B cell (primary cell): ENCODE data around the gene ANKRD37. TPM values are rescaled to one million over a fixed set of nuclear protein-coding genes. Genes with fewer than 3 reads are reported as not detected.

ENCODE experiments used
- ATAC-seq: fragments of 200-7000 bp; cut with Tn5 transposase; one replicate; pipeline ENCODE4 v1.10.0; 2021; ENCODE audit warnings: low read depth, mild to moderate bottlenecking, moderate number of reproducible peaks, moderate library complexity
- CTCF ChIA-PET: fragments of 350-600 bp; sonication (Branson Sonifier 250); formaldehyde crosslinking; loops from one replicate; lab custom pipeline; 2021; ENCODE audit warnings: antibody characterized with exemption, inconsistent platforms; lab: Charles Lee
- POLR2A ChIA-PET: fragments of 350-600 bp; sonication (Branson Sonifier 250); formaldehyde crosslinking; loops from one replicate; lab custom pipeline; 2021; ENCODE audit warnings: antibody characterized with exemption; lab: Charles Lee
- DNase-seq: peaks from one replicate; pipeline ENCODE4 v3.0.0; 2013
- H2AFZ ChIP-seq: 2 replicates; pipeline ENCODE4 v1.6.1; 2012; ENCODE audit warnings: mild to moderate bottlenecking, low read depth, low read length; ENCODE audit not compliant: insufficient read depth, poor library complexity, severe bottlenecking
- H3K27ac ChIP-seq, 2 donors: 1 replicate in 1 of 2; 2 replicates in 1 of 2; pipeline ENCODE4 v1.5.1; 2012 to 2013; ENCODE audit warnings: low read length in 2 of 2, mild to moderate bottlenecking in 2 of 2, moderate library complexity in 1 of 2
- H3K27me3 ChIP-seq, 4 experiments: fragments of 200-600 bp in 1 of 4; sonication (generic) in 1 of 4; replicated peaks in 1 of 4; 1 replicate in 2 of 4; 2 replicates in 2 of 4; pipeline versions ENCODE4 v1.6.1 to v1.7.0; 2013 to 2016; ENCODE audit warnings: low read length in 3 of 4, mild to moderate bottlenecking in 2 of 4, mixed read lengths in 1 of 4, moderate library complexity in 1 of 4; ENCODE audit not compliant: insufficient read depth in 4 of 4, control insufficient read depth in 3 of 4; ENCODE audit errors: control extremely low read depth in 1 of 4
- H3K36me3 ChIP-seq, 2 experiments: replicated peaks in 1 of 2; 1 replicate in 1 of 2; 2 replicates in 1 of 2; pipeline versions ENCODE4 v1.6.1 to v1.7.1; 2013; ENCODE audit warnings: low read length in 1 of 2; ENCODE audit not compliant: insufficient read depth in 2 of 2, control insufficient read depth in 1 of 2; ENCODE audit errors: control extremely low read depth in 1 of 2, extremely low read depth in 1 of 2
- H3K4me1 ChIP-seq, 2 donors: fragments of 200-600 bp in 1 of 2; sonication (generic) in 1 of 2; 1 replicate in 1 of 2; 2 replicates in 1 of 2; pipeline versions ENCODE4 v1.5.1 to v1.6.1; 2013 to 2017; ENCODE audit warnings: low read length in 2 of 2; ENCODE audit not compliant: control insufficient read depth in 2 of 2, insufficient read depth in 2 of 2
- H3K4me2 ChIP-seq: replicated peaks from 2 replicates; pipeline ENCODE3; 2012; ENCODE audit warnings: mild to moderate bottlenecking, low read depth, low read length; ENCODE audit not compliant: poor library complexity, severe bottlenecking
- H3K4me3 ChIP-seq, 5 experiments: fragments of 200-600 bp in 1 of 5; sonication (generic) in 1 of 5; 1 replicate in 3 of 5; 2 replicates in 2 of 5; pipeline versions ENCODE4 v1.5.1 to v1.7.0; 2011 to 2016; ENCODE audit warnings: low read length in 4 of 5, mild to moderate bottlenecking in 4 of 5, low read depth in 2 of 5, control low read depth in 1 of 5, moderate library complexity in 1 of 5; ENCODE audit not compliant: insufficient read depth in 1 of 5; ENCODE audit errors: control extremely low read depth in 1 of 5, extremely low read depth in 1 of 5
- H3K79me2 ChIP-seq: fragments of 200-600 bp; sonication (generic); one replicate; pipeline ENCODE4 v1.6.0; 2016; ENCODE audit warnings: low read length; ENCODE audit not compliant: control insufficient read depth, insufficient read depth
- H3K9ac ChIP-seq: fragments of 200-600 bp; sonication (generic); 2 replicates; pipeline ENCODE4 v1.6.1; 2017; ENCODE audit warnings: mild to moderate bottlenecking, low read length, moderate library complexity
- H3K9me3 ChIP-seq, 3 donors: one replicate each; pipeline versions ENCODE4 v1.6.1 to v1.7.1; 2013; ENCODE audit warnings: low read length in 2 of 3; ENCODE audit not compliant: control insufficient read depth in 2 of 3, insufficient read depth in 1 of 3; ENCODE audit errors: control extremely low read depth in 1 of 3
- H4K20me1 ChIP-seq: 2 replicates; pipeline ENCODE4 v1.6.0; 2012; ENCODE audit warnings: mild to moderate bottlenecking, low read length; ENCODE audit not compliant: insufficient read depth, control insufficient read depth, poor library complexity, severe bottlenecking
- H3K27ac Mint-ChIP-seq: one replicate; pipeline ENCODE4 v1.8.0; 2021; ENCODE audit warnings: mixed read lengths
- H3K27me3 Mint-ChIP-seq: one replicate; pipeline ENCODE4 v1.8.0; 2021; ENCODE audit warnings: mixed read lengths
- H3K4me1 Mint-ChIP-seq: one replicate; pipeline ENCODE4 v1.8.0; 2021; ENCODE audit warnings: mixed read lengths
- H3K4me3 Mint-ChIP-seq: one replicate; pipeline ENCODE4 v1.8.0; 2021; ENCODE audit warnings: mixed read lengths
- H3K9me3 Mint-ChIP-seq: one replicate; pipeline ENCODE4 v1.8.0; 2022; ENCODE audit warnings: mixed read lengths; ENCODE audit not compliant: insufficient read depth
- EZH2 ChIP-seq: IDR thresholded peaks from 2 replicates; pipeline ENCODE4 v1.6.1; 2012; ENCODE audit warnings: borderline replicate concordance, low read depth, mild to moderate bottlenecking, moderate library complexity, low read length; ENCODE audit not compliant: insufficient read depth, poor library complexity, severe bottlenecking
- WGBS: methylation state at CpG from one replicate; pipeline ENCODE4 v1.1.5; 2013; ENCODE audit warnings: missing lambda C conversion rate; ENCODE audit not compliant: insufficient coverage; 5-methylcytosine and 5-hydroxymethylcytosine counted together
- intact Hi-C: fragments of 100-400 bp; cut with micrococcal nuclease; formaldehyde crosslinking; loops from one replicate; pipeline ENCODE4 v1.10.0; 2022
- polyA plus RNA-seq: library from polyadenylated mRNA; depleted of rRNA; stranded (reverse); fragments of >200 nt; gene quantifications from 2 replicates; pipeline ENCODE4 v1.2.3, GENCODE V29; 2012
- total RNA-seq, 2 donors: library from RNA; stranded (reverse); fragments of 120-200 nt in 1 of 2; gene quantifications; 1 replicate in 1 of 2; 2 replicates in 1 of 2; pipeline versions ENCODE4 v1.2.3 to v1.2.4, GENCODE V29; 2013 to 2022
- TF ChIP-seq, protein P1 (sequence below): fragments of 200-600 bp; IDR thresholded peaks from one replicate; pipeline ENCODE4 v1.8.0; 2022; ENCODE audit warnings: antibody characterized with exemption, mild to moderate bottlenecking

The ANKRD37 gene
- total and polyA plus RNA-seq, 2 donors (not counting 1 experiment from before 2014, with no cell fraction given): 29.6 to 30.6 TPM

DNA sequence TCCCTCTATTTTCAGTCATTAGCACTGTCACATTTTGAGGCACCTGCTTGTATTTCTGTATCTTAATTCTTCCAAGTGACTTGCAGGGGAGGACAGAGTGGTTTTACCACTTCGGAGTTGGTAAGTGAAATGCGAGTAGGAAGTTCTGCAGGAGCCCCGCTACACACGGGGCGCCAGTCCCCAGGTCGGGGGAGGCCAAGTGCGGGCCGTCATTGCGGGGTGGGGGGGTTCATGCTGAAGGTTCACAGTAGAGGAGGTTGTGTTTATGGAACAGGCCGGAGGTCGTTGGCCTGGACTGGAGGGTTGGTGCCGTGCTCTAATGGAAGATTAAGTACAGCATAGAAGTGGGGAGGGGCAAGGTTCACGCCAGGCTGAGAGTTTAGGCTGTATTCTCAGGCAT is 45.0 kb upstream of the ANKRD37 start:
- H3K27ac ChIP-seq: no peak overlapping the region
- Mint-ChIP-seq H3K27ac (no peak overlapping the region), H3K4me3 (no peak overlapping the region), H3K9me3 (no peaks in the 10 kb centered on the region), H3K4me1 (peaks cover 29% of the 10 kb centered on the region), H3K27me3 (no peaks in the 10 kb centered on the region)
- peaks cover 2 to 48% of the 10 kb centered on the region in 2 experiments for H3K36me3 ChIP-seq
- H4K20me1 ChIP-seq: no peaks in the 10 kb centered on the region
- intact Hi-C loops: no loop called here
- H3K4me1 ChIP-seq: peaks cover 12 to 24% of the 10 kb centered on the region in 2 donors
- no peaks in the 10 kb centered on the region for H3K9me3 ChIP-seq
- no peaks in the 10 kb centered on the region for H3K27me3 ChIP-seq
- no peak overlapping the region for H3K4me3 ChIP-seq
- no peak overlapping the region for H3K4me2 ChIP-seq
- TF ChIP-seq EZH2: no peak
- TF ChIP-seq, protein P1, sequence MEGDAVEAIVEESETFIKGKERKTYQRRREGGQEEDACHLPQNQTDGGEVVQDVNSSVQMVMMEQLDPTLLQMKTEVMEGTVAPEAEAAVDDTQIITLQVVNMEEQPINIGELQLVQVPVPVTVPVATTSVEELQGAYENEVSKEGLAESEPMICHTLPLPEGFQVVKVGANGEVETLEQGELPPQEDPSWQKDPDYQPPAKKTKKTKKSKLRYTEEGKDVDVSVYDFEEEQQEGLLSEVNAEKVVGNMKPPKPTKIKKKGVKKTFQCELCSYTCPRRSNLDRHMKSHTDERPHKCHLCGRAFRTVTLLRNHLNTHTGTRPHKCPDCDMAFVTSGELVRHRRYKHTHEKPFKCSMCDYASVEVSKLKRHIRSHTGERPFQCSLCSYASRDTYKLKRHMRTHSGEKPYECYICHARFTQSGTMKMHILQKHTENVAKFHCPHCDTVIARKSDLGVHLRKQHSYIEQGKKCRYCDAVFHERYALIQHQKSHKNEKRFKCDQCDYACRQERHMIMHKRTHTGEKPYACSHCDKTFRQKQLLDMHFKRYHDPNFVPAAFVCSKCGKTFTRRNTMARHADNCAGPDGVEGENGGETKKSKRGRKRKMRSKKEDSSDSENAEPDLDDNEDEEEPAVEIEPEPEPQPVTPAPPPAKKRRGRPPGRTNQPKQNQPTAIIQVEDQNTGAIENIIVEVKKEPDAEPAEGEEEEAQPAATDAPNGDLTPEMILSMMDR: no peak
- 97% methylated on average over 6 of the region's 13 CpGs for WGBS
- DNase-seq: no peak
- CTCF ChIA-PET: no interaction called here
- no peak overlapping the region for H2AFZ ChIP-seq
- POLR2A ChIA-PET: no interaction called here
- no peak for ATAC-seq
- peaks cover 7% of the 10 kb centered on the region for H3K79me2 ChIP-seq
- H3K9ac ChIP-seq: no peak overlapping the region

DNA sequence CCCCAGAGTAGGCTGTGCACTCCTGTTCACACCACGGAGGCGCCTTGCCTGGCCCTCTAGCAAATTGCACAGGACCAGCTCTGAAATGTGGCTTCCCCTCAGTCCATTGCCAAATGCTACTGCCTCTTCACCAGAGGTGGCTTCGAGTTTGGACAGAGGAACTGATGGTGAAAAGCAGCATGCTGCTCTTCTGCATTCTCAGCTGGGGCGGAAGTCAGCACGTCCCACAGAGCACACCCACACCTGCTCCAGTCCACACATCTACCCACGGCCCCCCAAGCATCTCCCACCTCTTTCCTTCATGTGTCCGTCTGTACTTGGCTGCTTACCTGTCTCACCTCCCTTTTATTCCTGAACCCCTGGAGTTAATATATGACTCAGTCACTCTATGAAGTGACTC is 44.4 kb upstream of the ANKRD37 start:
- Histone ChIP-seq H2AFZ (no peak overlapping the region), H3K27ac (no peak overlapping the region), H3K79me2 (peaks cover 7% of the 10 kb centered on the region), H3K36me3 (peaks cover 2 to 46% of the 10 kb centered on the region in 2 experiments), H3K9me3 (no peaks in the 10 kb centered on the region), H3K9ac (no peak overlapping the region), H3K4me3 (no peak overlapping the region), H3K4me1 (peaks cover 12 to 24% of the 10 kb centered on the region in 2 donors), H3K4me2 (no peak overlapping the region), H3K27me3 (no peaks in the 10 kb centered on the region), H4K20me1 (no peaks in the 10 kb centered on the region)
- TF ChIP-seq EZH2: no peak
- TF ChIP-seq, protein P1: no peak
- peaks cover 27% of the 10 kb centered on the region for H3K4me1 Mint-ChIP-seq
- H3K27me3 Mint-ChIP-seq: no peaks in the 10 kb centered on the region
- intact Hi-C loops: no loop called here
- 89% methylated on average over 7 of the region's 7 CpGs for WGBS
- no peak overlapping the region for H3K27ac Mint-ChIP-seq
- H3K9me3 Mint-ChIP-seq: no peaks in the 10 kb centered on the region
- peak; percentile 11 for DNase-seq
- ChIA-PET CTCF (no interaction called here), POLR2A (no interaction called here)
- ATAC-seq: no peak
- H3K4me3 Mint-ChIP-seq: no peak overlapping the region
